ENCODE results near the gene OSBPL7.
A peak's percentile ranks its signal among the peaks of the same experiment; 100 is the strongest.

DNA sequence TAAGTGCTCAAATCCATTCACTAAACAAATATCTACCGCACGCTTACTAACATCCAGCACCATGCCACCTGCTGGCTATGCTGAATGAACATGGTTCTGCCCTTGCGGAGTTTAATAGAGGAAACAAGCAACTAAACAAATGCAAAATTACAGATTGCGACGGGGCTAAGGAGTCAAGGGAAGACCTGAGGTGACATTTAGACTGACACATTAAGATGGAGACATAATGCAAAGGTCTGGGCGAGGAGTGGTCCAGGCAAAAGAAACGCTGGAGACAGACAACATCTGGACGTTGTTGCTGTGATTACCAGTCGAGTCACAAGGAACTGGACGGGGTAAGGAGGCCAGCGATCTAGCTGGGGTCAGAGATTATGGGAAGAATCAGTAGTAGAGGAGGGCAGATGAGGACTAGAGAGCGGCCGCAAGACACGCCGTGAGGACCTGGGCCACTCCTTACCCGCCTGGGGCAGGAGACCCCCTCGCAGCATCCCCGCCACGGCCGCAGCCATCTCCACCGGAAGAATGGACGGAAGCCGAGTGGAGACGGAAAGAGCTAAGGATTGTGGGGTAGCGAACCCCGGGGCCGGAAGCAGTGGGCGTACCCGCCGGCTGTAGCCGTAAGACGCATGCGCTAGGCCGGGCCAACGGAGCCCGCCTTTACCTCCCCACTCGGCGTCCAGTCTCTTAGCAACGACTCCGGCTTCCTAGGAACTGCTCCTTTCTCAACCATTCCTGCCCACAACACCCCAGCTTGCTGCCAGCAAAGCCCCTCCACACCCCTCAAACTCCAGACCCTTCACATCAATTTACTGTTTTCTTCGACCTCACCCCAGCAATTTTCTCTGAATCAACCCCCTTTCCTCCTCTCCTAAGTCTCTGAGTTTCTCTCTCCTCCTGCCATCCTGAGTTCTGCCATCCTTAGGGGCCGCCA lies 9.7 kb upstream of the OSBPL7 start, which contains the start of the genes LRRC46 and MRPL10:
- TF ChIP-seq, protein P1, sequence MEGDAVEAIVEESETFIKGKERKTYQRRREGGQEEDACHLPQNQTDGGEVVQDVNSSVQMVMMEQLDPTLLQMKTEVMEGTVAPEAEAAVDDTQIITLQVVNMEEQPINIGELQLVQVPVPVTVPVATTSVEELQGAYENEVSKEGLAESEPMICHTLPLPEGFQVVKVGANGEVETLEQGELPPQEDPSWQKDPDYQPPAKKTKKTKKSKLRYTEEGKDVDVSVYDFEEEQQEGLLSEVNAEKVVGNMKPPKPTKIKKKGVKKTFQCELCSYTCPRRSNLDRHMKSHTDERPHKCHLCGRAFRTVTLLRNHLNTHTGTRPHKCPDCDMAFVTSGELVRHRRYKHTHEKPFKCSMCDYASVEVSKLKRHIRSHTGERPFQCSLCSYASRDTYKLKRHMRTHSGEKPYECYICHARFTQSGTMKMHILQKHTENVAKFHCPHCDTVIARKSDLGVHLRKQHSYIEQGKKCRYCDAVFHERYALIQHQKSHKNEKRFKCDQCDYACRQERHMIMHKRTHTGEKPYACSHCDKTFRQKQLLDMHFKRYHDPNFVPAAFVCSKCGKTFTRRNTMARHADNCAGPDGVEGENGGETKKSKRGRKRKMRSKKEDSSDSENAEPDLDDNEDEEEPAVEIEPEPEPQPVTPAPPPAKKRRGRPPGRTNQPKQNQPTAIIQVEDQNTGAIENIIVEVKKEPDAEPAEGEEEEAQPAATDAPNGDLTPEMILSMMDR (IDR thresholded peaks at IDR 0.05): peak in 1 of 3 experiments; percentile 9
- no peak for TF ChIP-seq POLR2A (IDR thresholded peaks at IDR 0.05)
